HG02763 (cell line): ENCODE results near the gene SPART.
A peak's percentile ranks its signal among the peaks of the same experiment; 100 is the strongest.

Experiments
- ATAC-seq: cut with Tn5 transposase; IDR thresholded peaks from one replicate; pipeline ENCODE4 v1.9.1; 2021; ENCODE audit warnings: mild to moderate bottlenecking, moderate library complexity; ENCODE audit not compliant: unreplicated experiment

SPART gene, protein sequence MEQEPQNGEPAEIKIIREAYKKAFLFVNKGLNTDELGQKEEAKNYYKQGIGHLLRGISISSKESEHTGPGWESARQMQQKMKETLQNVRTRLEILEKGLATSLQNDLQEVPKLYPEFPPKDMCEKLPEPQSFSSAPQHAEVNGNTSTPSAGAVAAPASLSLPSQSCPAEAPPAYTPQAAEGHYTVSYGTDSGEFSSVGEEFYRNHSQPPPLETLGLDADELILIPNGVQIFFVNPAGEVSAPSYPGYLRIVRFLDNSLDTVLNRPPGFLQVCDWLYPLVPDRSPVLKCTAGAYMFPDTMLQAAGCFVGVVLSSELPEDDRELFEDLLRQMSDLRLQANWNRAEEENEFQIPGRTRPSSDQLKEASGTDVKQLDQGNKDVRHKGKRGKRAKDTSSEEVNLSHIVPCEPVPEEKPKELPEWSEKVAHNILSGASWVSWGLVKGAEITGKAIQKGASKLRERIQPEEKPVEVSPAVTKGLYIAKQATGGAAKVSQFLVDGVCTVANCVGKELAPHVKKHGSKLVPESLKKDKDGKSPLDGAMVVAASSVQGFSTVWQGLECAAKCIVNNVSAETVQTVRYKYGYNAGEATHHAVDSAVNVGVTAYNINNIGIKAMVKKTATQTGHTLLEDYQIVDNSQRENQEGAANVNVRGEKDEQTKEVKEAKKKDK

DNA sequence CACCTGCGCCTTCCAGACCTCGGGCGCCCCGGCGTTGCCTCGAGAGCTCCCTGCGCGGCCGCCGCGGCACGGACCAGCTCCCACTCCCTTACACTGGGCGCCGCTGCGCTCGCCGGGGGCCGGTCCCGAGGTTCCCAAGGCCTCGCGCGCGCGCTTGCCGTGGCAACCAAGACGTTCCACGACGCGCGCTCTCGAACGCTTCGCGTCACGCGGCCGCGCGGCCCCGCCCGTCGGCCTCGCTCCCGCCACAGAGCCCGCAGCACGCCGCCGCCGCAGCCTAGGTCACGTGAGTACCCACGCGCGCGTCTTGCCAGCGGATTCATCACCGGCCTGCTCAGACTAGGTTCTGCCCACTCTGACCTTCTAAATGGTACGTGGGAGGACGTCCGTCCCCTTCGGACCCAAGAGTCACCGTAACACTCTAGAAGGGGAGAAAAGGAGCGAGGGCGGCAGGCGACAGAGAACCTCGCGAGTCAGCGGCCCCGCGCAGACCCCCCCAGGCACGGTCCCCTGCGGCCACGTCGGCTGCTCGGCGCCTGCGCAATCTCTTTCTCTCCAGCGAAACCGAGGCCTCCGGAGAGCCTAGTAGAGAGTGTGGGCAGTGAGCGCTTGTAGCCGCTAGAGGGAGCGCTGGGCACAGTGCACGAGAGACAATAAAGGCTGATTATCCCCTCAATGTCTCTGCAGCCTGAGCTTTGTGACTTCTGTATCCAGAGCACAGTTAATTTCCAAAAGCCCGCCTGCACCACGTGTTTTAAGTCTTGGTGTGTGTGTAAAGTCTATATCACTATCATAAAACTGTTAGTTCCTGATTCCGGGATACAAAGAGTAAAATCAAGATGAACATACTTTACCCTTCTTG, at the start of gene SPART:
TSS of gene SPART (minus strand) at position 173 of the 862 bp plus-strand sequence. CDS start 10,564 bp downstream, outside the sequence.
- peak; percentile 94 for ATAC-seq

DNA sequence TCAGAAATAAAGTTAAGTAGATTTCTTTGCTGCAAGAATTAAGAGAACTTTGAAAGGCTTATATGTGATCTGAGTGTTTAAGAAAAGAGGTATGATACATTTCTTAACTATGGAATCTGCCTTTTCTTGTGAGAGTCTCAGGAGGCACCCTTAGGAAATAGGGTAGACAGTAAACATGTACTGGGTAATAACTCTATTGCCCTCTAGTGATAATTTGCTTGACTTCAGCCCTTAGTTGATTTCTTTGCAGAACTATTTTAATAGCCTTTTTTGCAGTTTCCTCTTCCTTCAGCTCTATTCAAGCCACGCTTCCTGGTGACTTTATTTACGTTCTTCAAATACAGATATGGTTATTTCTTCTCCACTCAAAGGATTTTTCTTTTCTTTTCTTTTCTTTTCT, 49.1 kb upstream of the SPART start:
- ATAC-seq: no peak

DNA sequence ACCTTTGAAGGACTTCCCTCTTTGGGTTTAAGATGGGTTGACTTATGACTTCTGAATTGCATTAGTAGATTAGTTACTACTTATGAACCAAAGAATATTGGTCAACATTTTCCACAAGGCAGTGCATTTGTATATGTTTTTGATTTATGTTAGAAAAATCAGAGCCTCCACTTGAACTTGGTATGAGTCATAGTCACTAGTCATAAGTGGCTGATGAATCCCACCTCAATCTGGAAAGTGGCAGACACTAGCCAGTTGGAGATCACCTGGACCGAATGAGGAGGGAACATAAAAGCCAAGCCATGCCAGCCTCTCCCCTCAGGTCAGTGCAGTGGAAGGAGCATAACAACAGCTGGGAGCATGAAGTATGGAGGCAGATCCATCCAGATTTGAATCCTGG, 39.3 kb upstream of the SPART start:
- ATAC-seq: no peak

DNA sequence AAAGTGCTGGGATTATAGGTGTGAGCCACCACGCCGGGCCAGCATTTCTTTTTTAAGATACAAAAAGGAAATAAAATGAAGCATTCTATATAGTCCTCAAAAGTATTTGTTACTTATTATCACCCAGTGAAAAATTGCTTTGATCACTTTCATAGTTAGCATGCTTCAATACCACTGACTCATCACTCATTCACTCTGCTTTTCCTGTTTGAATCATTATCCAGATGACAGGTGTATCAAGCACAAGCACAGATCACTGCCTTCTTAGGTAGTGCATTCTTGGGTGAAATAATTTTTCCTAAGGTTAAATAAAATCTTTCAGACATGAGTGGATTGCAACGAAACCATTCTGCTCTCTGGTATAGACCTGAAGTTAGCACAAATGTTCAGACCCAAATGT, 35.8 kb upstream of the SPART start:
- no peak for ATAC-seq

DNA sequence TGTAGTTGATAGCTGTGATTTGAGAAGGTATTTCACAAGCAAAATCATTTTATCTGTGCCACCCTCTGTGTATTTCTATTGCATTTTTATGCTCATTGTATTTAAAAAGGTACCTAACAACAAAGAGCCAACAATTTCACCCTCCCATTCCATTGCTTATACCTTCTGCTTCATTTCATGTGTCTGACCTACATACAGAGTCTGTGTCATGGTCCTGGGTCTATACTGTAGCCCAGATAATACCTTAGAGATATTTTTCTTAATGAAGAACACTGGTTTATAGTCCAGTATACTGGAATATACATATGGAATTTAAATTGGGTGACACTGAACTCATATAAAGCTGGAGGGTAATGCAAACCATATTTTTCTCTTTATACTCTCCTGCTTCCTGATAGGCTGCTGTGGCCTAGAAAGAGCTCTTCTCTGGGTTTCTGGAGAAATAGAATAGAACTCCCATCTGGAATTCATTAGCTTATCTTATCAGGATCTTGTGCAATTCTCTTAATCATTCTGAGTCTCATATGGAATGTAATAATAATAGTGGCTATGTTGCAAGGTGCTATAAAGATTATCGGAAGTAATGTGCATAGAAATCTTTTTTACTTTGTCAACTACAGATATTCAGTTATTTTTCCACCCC, 31.8 kb upstream of the SPART start:
- no peak for ATAC-seq

DNA sequence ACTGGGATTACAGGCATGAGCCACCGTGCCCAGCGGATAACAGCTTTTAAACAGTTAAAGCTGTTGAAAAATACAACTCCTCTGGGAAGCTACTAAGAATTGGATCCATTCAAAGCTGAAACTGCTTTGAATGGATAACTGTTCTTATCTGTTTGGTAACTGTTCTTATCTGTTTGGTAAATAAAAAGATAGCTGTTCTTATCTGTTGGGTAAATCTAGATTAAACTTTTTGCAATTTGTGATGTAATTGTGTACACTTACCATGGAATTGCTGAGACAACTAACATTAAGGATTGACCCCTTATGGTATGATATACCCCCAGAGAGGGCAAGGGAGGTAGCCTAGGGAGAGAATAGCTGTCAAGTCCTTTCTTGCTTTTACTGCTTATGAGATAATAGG, 27.9 kb upstream of the SPART start:
- ATAC-seq: no peak

DNA sequence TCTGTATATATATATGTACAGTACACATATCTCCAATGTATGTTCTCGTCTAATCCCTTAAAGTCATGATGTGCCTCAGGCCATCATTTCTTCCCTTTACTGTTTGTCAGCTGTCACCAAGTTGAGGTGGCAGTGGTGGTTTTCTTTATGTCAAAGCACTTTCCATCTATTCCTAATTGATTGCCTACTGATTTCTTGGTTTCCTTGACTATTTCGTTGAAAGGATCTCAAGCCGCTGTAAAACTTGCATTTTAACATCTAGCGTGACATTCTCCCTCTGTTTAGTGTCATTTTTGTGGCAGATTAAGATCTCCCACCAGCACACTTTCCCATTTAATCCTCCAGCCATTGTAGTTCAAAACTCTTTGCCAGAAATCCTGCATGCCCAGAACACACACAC, 25.0 kb upstream of the SPART start:
- no peak for ATAC-seq

DNA sequence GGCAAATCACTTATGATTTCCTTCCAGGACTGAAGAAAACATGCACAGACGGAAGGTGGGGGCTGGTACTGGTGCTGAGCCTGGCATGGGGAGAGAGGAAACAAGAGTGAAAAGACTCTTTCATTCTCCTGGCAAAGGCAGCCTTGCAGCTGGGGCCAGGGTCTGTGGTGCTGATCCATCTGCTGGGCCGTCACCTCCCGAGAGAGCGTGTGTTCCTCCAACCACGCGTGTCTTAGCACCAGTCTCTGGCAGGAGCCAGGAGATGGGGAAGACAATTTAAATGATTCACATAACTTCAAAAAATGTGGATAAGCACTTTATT, 23.9 kb upstream of the SPART start:
- ATAC-seq: no peak

DNA sequence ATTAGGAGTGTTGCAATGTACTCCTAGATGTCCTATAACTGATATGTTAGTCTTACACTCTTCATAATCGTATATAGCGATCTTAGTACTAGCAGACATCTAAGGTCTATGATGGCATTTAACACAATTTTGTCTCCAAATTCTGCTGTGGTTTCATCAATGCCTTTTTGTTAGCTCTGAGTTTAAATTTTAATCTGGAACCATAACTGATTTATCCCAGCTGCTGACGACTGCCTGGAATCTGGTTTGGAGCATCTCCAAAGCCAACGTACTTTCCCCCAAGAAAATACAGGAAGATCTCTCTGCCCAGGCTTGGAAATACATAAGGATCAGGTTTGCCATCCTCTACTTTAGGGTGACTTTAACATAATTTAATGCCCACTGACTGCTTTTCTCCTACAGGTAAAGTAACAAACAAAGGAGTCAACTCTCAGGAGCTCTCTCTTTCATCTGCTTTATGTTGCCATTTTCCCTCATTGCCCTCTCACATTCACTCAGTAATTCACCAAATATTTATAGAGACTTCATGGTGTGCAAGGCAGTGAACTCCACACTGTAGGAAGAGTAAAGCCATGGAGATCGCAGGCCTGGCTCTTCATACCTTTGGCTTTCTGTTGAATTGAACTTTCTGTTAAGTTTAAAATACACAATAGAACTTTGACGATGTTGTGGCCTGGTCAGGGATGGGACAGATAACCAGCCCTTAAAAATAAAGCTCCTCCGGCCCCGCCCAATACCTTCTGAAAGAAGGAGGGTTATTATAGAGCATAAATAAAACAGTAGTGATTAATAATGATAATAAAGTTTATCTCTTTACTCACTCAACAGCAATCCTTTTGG, 23.3 kb upstream of the SPART start:
- ATAC-seq: no peak

DNA sequence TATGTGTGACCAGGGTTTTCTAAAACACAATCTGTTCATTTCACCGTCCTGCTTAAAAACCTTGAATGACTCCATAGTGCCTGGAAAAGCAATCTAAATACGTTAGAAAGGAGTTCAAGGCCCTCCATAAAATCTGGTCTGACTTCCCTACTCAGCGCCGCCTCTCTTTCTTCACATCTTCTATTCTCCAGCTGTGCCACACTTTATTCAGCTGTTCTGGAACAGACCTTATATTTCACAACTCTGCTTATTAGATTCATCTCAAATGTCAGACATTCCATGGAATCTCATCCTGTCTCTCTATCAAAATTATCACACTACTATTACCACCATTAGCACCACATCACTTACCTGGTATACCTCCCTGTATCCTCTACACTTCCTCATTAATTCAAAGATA, 19.8 kb upstream of the SPART start:
- no peak for ATAC-seq

DNA sequence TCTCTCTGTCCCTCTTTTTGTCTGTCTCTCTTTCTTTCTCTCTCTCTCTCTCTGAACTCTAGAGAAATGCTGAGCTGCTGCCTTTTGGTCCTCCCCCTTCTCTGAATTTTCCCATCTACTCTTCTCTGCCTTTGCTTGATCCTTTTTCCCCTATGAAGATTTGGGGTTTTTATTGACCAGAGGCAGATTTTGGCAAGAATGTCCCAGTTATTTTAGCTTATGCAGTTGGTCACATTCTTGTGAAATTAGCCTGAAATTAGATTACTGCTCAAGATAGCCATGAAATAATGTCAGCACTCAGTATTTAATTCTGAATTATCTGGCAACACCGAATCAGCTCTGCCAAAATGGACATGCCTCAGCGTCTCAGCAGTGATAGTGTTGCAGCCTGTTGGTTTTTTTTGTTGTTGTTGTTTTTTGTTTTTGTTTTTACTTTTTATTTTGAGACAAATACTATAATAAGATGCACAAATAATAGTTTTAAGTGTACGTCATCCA, 17.2 kb upstream of the SPART start:
- ATAC-seq: no peak

DNA sequence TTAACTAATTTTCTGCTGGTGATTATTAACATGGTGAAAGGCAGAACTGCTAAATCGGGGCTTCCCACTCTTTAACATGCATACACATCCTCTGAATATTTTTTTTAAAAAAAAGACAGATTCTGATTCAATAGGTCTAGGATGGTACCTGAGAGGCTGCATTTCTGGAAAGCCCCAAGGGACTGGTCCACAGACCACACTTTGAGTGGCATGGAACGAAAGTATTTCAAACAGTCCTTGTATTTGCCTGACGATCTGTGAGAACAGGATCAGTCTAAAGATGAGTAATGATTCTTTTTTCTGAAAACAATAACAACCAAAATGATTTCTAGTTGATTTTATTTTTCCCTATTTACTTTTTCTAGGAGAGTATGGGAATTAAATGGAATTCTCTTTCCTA, 16.7 kb upstream of the SPART start:
- ATAC-seq: no peak

DNA sequence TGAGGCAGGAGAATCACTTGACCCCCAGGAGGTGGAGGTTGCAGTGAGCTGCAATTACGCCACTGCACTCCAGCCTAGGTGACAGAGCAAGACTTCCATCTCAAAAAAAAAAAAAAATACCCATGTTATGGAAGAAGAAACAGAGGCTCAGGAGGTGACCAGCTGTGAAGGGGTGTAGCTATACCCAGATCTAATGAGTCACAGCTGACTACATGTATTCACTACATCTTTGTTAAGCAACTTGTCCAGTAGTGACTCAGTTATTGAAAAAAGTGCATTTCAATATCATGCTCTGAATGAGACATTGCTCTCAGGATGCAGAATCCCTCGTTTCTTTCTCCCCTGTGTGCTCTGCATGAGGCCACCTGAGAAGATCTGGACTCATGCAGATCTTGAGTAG, 16.1 kb upstream of the SPART start:
- ATAC-seq: no peak

DNA sequence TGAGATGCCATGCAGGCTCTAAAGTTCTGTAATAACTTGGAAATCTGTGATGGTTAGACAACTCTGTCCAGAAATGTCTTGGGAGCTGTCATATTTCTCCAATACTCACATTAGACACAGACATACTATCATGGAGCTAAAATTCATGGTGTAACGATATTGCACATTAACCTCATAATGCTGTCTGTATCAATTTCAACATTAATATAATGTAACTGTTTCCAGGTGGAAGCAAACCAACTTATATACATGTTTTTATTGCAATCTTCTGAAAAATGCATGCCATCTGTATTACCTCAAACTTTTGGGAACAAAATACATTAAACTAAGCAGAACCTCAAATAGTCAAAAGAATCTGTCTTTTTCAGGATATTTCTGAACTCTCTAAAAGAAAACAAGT, 14.7 kb upstream of the SPART start:
- no peak for ATAC-seq

DNA sequence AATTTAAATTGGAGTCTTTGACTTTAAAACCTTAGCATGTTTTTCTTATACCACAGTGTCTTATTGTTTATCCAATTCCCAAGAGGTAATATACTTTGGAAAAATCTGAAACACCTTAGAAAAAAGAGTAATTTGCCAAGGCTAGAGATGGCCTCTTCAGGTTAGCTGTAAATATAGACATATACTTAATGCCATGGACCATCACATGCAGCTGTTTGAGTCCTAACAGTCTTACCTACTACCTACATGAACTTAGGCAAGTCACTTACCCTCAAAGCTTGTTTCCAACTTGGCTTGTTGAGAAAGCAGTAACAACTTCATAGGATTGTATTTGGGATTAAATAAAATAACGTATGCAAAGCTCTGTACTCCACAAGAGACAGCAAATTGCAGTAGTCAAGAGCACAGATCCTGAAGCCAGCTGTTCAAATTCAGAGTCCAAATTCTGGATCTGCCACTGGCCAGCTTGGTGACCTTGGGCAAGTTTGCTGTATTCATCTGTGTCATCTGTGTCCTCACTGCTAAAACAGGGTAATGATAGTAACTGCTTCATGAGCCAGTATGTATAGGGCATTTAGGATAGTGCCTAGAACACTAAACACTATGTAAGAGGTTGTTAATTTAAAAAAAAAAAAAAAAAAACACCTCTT, 13.2 kb upstream of the SPART start:
- no peak for ATAC-seq

DNA sequence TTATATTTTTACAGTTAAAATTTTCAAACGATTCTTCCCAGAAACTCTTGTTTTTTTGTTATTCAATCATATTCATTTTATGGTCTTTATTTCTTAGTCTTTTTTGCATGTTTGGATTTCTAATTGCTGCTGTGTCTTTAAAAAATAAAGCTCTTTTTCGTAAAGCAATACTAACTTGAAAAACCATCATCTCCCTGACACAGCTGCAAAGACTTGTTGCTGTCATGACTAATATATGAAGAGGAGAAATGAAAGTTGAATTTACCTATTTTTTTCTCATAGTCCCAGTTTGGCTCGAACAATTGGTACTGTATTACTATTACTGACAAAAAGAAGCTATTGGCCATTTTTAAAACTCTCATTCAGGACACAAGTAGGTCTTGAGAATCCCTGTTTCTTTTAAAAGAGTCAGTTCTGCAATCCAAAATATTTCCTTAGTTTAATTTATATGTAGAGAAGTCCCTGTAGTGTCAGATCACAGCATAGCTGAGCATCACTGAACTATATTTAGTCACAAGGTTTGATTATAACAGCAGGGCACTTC, 12.1 kb upstream of the SPART start:
- no peak for ATAC-seq

DNA sequence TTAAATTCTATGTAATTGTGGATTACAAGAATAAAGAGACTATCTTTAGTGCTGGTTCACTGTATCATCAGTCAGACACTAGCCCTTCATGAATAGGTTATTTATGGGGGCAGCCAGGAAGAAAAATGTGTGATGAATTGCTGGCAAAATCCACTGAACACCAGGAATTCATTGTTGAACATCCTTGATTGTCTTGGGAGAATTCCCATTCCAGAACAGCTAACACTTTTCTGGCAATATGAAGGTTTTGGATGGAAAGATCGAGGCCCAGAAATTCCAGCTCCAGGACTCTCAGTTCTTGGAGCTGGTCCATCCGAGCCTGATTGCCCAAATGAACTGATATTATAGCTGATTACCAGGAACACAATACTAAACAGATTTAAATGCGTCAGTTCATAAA, 11.5 kb upstream of the SPART start:
- no peak for ATAC-seq

DNA sequence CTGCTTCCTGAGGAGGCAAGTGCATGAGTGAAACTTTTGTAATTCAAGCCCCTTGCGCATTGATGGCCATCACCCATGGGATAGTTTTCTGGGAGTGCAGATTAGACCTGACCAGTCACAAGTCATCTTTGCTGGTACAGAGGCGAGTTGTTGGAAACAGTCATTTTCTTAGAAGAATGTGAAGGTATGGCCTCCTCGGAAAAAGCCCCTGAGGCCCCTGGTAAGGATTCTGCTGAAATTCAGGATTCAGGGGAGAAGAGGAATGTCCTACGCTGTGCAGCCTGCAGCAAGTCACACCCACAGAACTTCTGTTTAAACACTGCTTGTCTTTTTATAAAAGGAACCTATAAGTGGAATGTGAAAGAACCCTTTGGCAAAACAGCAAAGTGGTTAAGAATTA, 11.0 kb upstream of the SPART start:
- ATAC-seq: no peak

DNA sequence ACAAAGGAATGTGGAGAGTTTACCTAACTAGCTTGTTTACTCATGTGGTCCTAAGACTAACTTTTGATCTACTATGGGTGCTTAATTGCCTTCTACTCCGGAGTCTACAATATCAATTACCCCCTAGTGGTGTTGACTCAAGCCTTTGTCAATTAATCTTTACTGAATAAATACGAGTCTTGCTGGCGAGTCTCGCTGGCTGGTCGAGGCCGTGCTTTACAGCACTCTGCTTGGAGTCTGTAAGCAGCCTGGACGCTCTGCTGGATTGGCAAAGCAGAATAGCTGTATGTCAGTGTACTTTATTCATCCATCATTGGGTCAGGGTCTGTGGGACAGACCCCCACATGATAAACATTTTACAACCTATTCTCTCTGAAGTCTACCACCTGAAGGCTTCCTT, 9.9 kb upstream of the SPART start:
- ATAC-seq: no peak
